CD4-positive, alpha-beta memory T cell (primary cell): ENCODE data around the gene HDAC3. TPM values are rescaled to one million over a fixed set of nuclear protein-coding genes. Genes with fewer than 3 reads are reported as not detected.

Source experiments
- polyA plus RNA-seq, 2 donors: library from polyadenylated mRNA; unstranded; fragments of 300-500 nt; fragmentation: Illumina TruSeq; gene quantifications; one replicate each; pipeline ENCODE4 v1.2.3, GENCODE V29; 2021
- total RNA-seq, 2 experiments: library from RNA; stranded (reverse); gene quantifications; one replicate each; pipeline ENCODE4 v1.2.3, GENCODE V29; 2021

Gene HDAC3
- total and polyA plus RNA-seq, 4 experiments from 2014 or later: 85.1 to 137 (median 91.9) TPM

Other genes with a start within 250 kb of the HDAC3 start
- gene PCDHGB4, start 249.2 kb downstream of the HDAC3 start, total RNA-seq: under 1 TPM; 0.19 to 0.23 TPM
- gene PCDHGB4, start 249.2 kb downstream of the HDAC3 start, polyA plus RNA-seq: under 1 TPM in 1 of 2 donors, not detected in 1; 0.13 TPM
- under 1 TPM in 1 of 2 experiments, not detected in 1; 0.17 TPM for gene PCDHGA8, start 244.2 kb downstream of the HDAC3 start, total RNA-seq
- not detected for gene PCDHGA8, start 244.2 kb downstream of the HDAC3 start, polyA plus RNA-seq
- under 1 TPM; 0.42 to 0.49 TPM for gene PCDHGB5, start 238.9 kb downstream of the HDAC3 start, total RNA-seq
- under 1 TPM in 1 of 2 donors, not detected in 1; 0.39 TPM for gene PCDHGB5, start 238.9 kb downstream of the HDAC3 start, polyA plus RNA-seq
- under 1 TPM; 0.17 to 0.25 TPM for gene PCDHGA9, start 234.1 kb downstream of the HDAC3 start, total RNA-seq
- gene PCDHGA9, start 234.1 kb downstream of the HDAC3 start, polyA plus RNA-seq: under 1 TPM in 1 of 2 donors, not detected in 1; 0.09 TPM
- under 1 TPM; 0.22 to 0.26 TPM for gene PCDHGB6, start 228.8 kb downstream of the HDAC3 start, total RNA-seq
- gene PCDHGB6, start 228.8 kb downstream of the HDAC3 start, polyA plus RNA-seq: under 1 TPM in 1 of 2 donors, not detected in 1; 0.11 TPM
- under 1 TPM; 0.25 to 0.35 TPM for gene PCDHGA10, start 223.9 kb downstream of the HDAC3 start, total RNA-seq
- gene PCDHGA10, start 223.9 kb downstream of the HDAC3 start, polyA plus RNA-seq: not detected
- under 1 TPM; 0.32 to 0.33 TPM for gene PCDHGB7, start 219.2 kb downstream of the HDAC3 start, total RNA-seq
- gene PCDHGB7, start 219.2 kb downstream of the HDAC3 start, polyA plus RNA-seq: under 1 TPM in 1 of 2 donors, not detected in 1; 0.03 TPM
- under 1 TPM; 0.20 to 0.36 TPM for gene PCDHGA11, start 215.8 kb downstream of the HDAC3 start, total RNA-seq
- not detected for gene PCDHGA11, start 215.8 kb downstream of the HDAC3 start, polyA plus RNA-seq
- under 1 TPM; 0.11 to 0.17 TPM for gene PCDHGA12, start 206.3 kb downstream of the HDAC3 start, total RNA-seq
- gene PCDHGA12, start 206.3 kb downstream of the HDAC3 start, polyA plus RNA-seq: not detected
- under 1 TPM in 1 of 2 experiments, not detected in 1; 0.17 TPM for gene PCDHGC3, start 160.9 kb downstream of the HDAC3 start, total RNA-seq
- under 1 TPM in 1 of 2 donors, not detected in 1; 0.14 TPM for gene PCDHGC3, start 160.9 kb downstream of the HDAC3 start, polyA plus RNA-seq
- not detected for gene PCDHGC4, start 151.8 kb downstream of the HDAC3 start, total RNA-seq
- gene PCDHGC4, start 151.8 kb downstream of the HDAC3 start, polyA plus RNA-seq: under 1 TPM in 1 of 2 donors, not detected in 1; 0.11 TPM
- not detected for gene PCDHGC5, start 147.8 kb downstream of the HDAC3 start, total RNA-seq
- gene PCDHGC5, start 147.8 kb downstream of the HDAC3 start, polyA plus RNA-seq: not detected
- gene DIAPH1, start 17.8 kb downstream of the HDAC3 start, total RNA-seq: 100 to 1,000 TPM; 211 TPM
- gene DIAPH1, start 17.8 kb downstream of the HDAC3 start, polyA plus RNA-seq: 100 to 1,000 TPM in 1 of 2 donors, 10 to 100 TPM in 1; 81.5 to 145 TPM
- 10 to 100 TPM; 20.4 to 21.3 TPM for gene RELL2, start 148 bp upstream of the HDAC3 start, total RNA-seq
- gene RELL2, start 148 bp upstream of the HDAC3 start, polyA plus RNA-seq: 1 to 10 TPM; 3.0 to 5.4 TPM
- gene FCHSD1, start 14.6 kb upstream of the HDAC3 start, total RNA-seq: 100 to 1,000 TPM; 106 to 110 TPM
- 1 to 10 TPM; 7.1 to 9.9 TPM for gene FCHSD1, start 14.6 kb upstream of the HDAC3 start, polyA plus RNA-seq
- gene ARAP3, start 45.4 kb upstream of the HDAC3 start, total RNA-seq: 10 to 100 TPM; 14.7 to 16.4 TPM
- under 1 TPM in 1 of 2 donors, not detected in 1; 0.73 TPM for gene ARAP3, start 45.4 kb upstream of the HDAC3 start, polyA plus RNA-seq
- not detected for gene PCDH1, start 241.6 kb upstream of the HDAC3 start, total RNA-seq
- not detected for gene PCDH1, start 241.6 kb upstream of the HDAC3 start, polyA plus RNA-seq